IMR-90 (cell line): ENCODE results near the gene CDKN2B-AS1. TPM values are rescaled to one million over a fixed set of nuclear protein-coding genes. Genes with fewer than 3 reads are reported as not detected.
A peak's percentile ranks its signal among the peaks of the same experiment; 100 is the strongest.

Source experiments
- ATAC-seq: fragments of 200-7000 bp; cut with Tn5 transposase; 2 replicates; pipeline ENCODE4 v1.9.1; 2020; ENCODE audit warnings: low read depth, mild to moderate bottlenecking, moderate library complexity
- BruUV-seq: library from RNA; stranded (reverse); fragments of 400-500 nt; replicated peaks from 2 replicates; lab custom pipeline; 2021; lab: Mats Ljungman, UMichigan
- CTCF ChIA-PET: fragments of 300-600 bp; formaldehyde crosslinking; extraction: SDS; loops from one replicate; lab custom pipeline; 2021; ENCODE audit warnings: antibody characterized with exemption; lab: Yijun Ruan, JAX
- POLR2A ChIA-PET: fragments of 300-600 bp; sonication (Branson Sonifier 250); formaldehyde crosslinking; loops from one replicate; lab custom pipeline; 2022; ENCODE audit warnings: antibody characterized with exemption; ENCODE audit not compliant: unreplicated experiment; lab: Charles Lee
- DNase-seq: peaks from one replicate; pipeline ENCODE4 v3.0.0; 2013
- H2AFZ ChIP-seq: replicated peaks from 2 replicates; pipeline ENCODE3; 2013; ENCODE audit warnings: low read length, mild to moderate bottlenecking; ENCODE audit not compliant: poor library complexity
- H2AK5ac ChIP-seq: 2 replicates; pipeline ENCODE4 v1.6.1; 2013; ENCODE audit warnings: low read depth, low read length, inconsistent platforms
- H2AK9ac ChIP-seq: replicated peaks from 2 replicates; pipeline ENCODE3; 2013; ENCODE audit warnings: mild to moderate bottlenecking, low read depth, low read length, moderate library complexity; ENCODE audit not compliant: poor library complexity
- H2BK120ac ChIP-seq: 2 replicates; pipeline ENCODE4 v1.6.1; 2013; ENCODE audit warnings: low read depth, low read length, inconsistent platforms
- H2BK15ac ChIP-seq: 3 replicates; pipeline ENCODE4 v1.6.1; 2013; ENCODE audit warnings: low read depth, low read length, inconsistent platforms
- H2BK20ac ChIP-seq: 2 replicates; pipeline ENCODE4 v1.6.1; 2013; ENCODE audit warnings: low read depth, mild to moderate bottlenecking, inconsistent platforms, low read length, moderate library complexity
- H2BK5ac ChIP-seq: 2 replicates; pipeline ENCODE4 v1.6.1; 2013; ENCODE audit warnings: mild to moderate bottlenecking, low read depth, low read length, inconsistent platforms; ENCODE audit not compliant: poor library complexity, severe bottlenecking
- H3K14ac ChIP-seq: replicated peaks from 2 replicates; pipeline ENCODE4 v1.6.1; 2013; ENCODE audit warnings: low read depth, low read length, inconsistent platforms
- H3K18ac ChIP-seq: 2 replicates; pipeline ENCODE4 v1.6.1; 2013; ENCODE audit warnings: low read depth, low read length, control low read depth
- H3K23ac ChIP-seq: 2 replicates; pipeline ENCODE4 v1.6.1; 2013; ENCODE audit warnings: low read depth, low read length, inconsistent platforms
- H3K27ac ChIP-seq: 2 replicates; pipeline ENCODE4 v1.5.1; 2013; ENCODE audit warnings: mild to moderate bottlenecking, control low read depth, low read length; ENCODE audit not compliant: insufficient read depth
- H3K27me3 ChIP-seq: 2 replicates; pipeline ENCODE4 v1.6.1; 2013; ENCODE audit warnings: low read length; ENCODE audit not compliant: control insufficient read depth, insufficient read depth
- H3K36me3 ChIP-seq: 2 replicates; pipeline ENCODE4 v1.6.1; 2013; ENCODE audit warnings: low read length, mixed read lengths; ENCODE audit not compliant: control insufficient read depth, insufficient read depth
- H3K4ac ChIP-seq: 2 replicates; pipeline ENCODE4 v1.6.1; 2013; ENCODE audit warnings: low read depth, low read length, inconsistent platforms
- H3K4me1 ChIP-seq: 2 replicates; pipeline ENCODE4 v1.6.1; 2013; ENCODE audit warnings: low read length, mixed read lengths; ENCODE audit not compliant: control insufficient read depth, insufficient read depth
- H3K4me2 ChIP-seq: 2 replicates; pipeline ENCODE4 v1.6.1; 2013; ENCODE audit warnings: low read depth, mild to moderate bottlenecking, control low read depth, low read length, moderate library complexity
- H3K4me3 ChIP-seq: 2 replicates; pipeline ENCODE4 v1.5.1; 2013; ENCODE audit warnings: low read depth, mild to moderate bottlenecking, control low read depth, low read length, moderate library complexity; ENCODE audit not compliant: insufficient read depth
- H3K56ac ChIP-seq: 2 replicates; pipeline ENCODE4 v1.6.1; 2013; ENCODE audit warnings: low read length, inconsistent platforms; ENCODE audit not compliant: insufficient read depth; ENCODE audit errors: extremely low read depth
- H3K79me1 ChIP-seq, 2 experiments: 2 replicates each; pipeline ENCODE4 v1.6.1; 2013; ENCODE audit warnings: low read length in 2 of 2, inconsistent platforms in 1 of 2, low read depth in 1 of 2
- H3K9ac ChIP-seq: 2 replicates; pipeline ENCODE4 v1.6.1; 2013; ENCODE audit warnings: low read depth, low read length, control low read depth
- H3K9me1 ChIP-seq: 2 replicates; pipeline ENCODE4 v1.6.1; 2013; ENCODE audit warnings: low read length, inconsistent platforms; ENCODE audit not compliant: insufficient read depth
- H3K9me3 ChIP-seq: 2 replicates; pipeline ENCODE4 v1.6.1; 2013; ENCODE audit warnings: low read length; ENCODE audit not compliant: control insufficient read depth, insufficient read depth
- H4K20me1 ChIP-seq: 2 replicates; pipeline ENCODE4 v1.6.1; 2013; ENCODE audit warnings: low read length, inconsistent platforms; ENCODE audit not compliant: insufficient read depth
- H4K5ac ChIP-seq: 2 replicates; pipeline ENCODE4 v1.6.1; 2013; ENCODE audit warnings: mild to moderate bottlenecking, low read depth, low read length, control low read depth
- H4K8ac ChIP-seq, 2 experiments: 2 replicates each; pipeline ENCODE4 v1.6.1; 2013; ENCODE audit warnings: low read depth in 2 of 2, low read length in 2 of 2, control low read depth in 1 of 2, inconsistent platforms in 1 of 2
- H4K91ac ChIP-seq: 2 replicates; pipeline ENCODE4 v1.6.1; 2013; ENCODE audit warnings: low read depth, low read length, inconsistent platforms; ENCODE audit not compliant: insufficient read depth
- BHLHE40 ChIP-seq: fragments of 150-350 bp; IDR thresholded peaks from 2 replicates; pipeline ENCODE4 v1.6.1; 2016; ENCODE audit warnings: mild to moderate bottlenecking, low read depth, low read length
- CEBPB ChIP-seq: IDR thresholded peaks from 2 replicates; pipeline ENCODE4 v1.6.1; 2012; ENCODE audit warnings: low read depth, low read length, improper control_type of control experiment
- CTCF ChIP-seq: conservative IDR thresholded peaks from 2 replicates; pipeline ENCODE4 v1.5.1; 2012; ENCODE audit warnings: mild to moderate bottlenecking, low read depth, low read length, improper control_type of control experiment
- RCOR1 ChIP-seq: IDR thresholded peaks from 2 replicates; pipeline ENCODE4 v1.6.1; 2012; ENCODE audit warnings: mild to moderate bottlenecking, low read length, improper control_type of control experiment; ENCODE audit not compliant: insufficient replicate concordance
- dilution Hi-C: fragments of 300-500 bp; cut with HindIII; formaldehyde crosslinking; loops from one replicate; pipeline ENCODE4 v1.14.3; 2018; ENCODE audit warnings: low sequenced_read_pairs; ENCODE audit not compliant: unreplicated experiment
- in situ Hi-C: fragments of 300-500 bp; cut with MboI; formaldehyde crosslinking; loops from 3 replicates; pipeline ENCODE4 v1.14.3; 2019; ENCODE audit warnings: low sequenced_read_pairs, inconsistent platforms, mixed read lengths
- intact Hi-C: fragments of 100-400 bp; cut with micrococcal nuclease; formaldehyde crosslinking; loops from 2 replicates; pipeline ENCODE4 v1.10.0; 2022
- polyA plus RNA-seq, 3 experiments: library from polyadenylated mRNA; depleted of rRNA; stranded (reverse); fragments of >200 nt; gene quantifications; 2 replicates each; pipeline ENCODE4 v1.2.3, GENCODE V29; 2012; ENCODE audit warnings: low replicate concordance in 1 of 3
- total RNA-seq: library from RNA; depleted of rRNA; stranded (reverse); fragments of >200 nt; gene quantifications from 2 replicates; pipeline ENCODE4 v1.2.3, GENCODE V29; 2012

CDKN2B-AS1 gene
- total and polyA plus RNA-seq, 2 of the 4 experiments (the other 2 are of a cell fraction): 1.0 to 1.1 TPM

GRCh38 chr9:22116758-22117157, 122.2 kb downstream of the CDKN2B-AS1 start:
- Histone ChIP-seq H3K79me1 (no peaks in the 10 kb centered on the region), H3K18ac (peak overlapping the region; percentile 27; the same call in 1 of the 2 replicates), H3K23ac (peak overlapping the region; percentile 58; the same call in 1 of the 2 replicates), H3K14ac (peak overlapping the region; percentile 67), H3K56ac (no peak overlapping the region), H2AK5ac (peak overlapping the region; percentile 86; the same call in 1 of the 2 replicates), H3K9me1 (peaks cover 4% of the 10 kb centered on the region; the same call in 1 of the 2 replicates), H2AK9ac (no peak overlapping the region), H3K4me1 (peaks cover 21% of the 10 kb centered on the region), H4K91ac (peak overlapping the region; percentile 79), H2BK5ac (peak overlapping the region; percentile 63), H3K9ac (no peak overlapping the region), H3K9me3 (no peaks in the 10 kb centered on the region), H3K36me3 (no peaks in the 10 kb centered on the region), H4K5ac (peak overlapping the region; percentile 57; the same call in 1 of the 2 replicates), H3K27ac (peak overlapping the region; percentile 12; the same call in 1 of the 2 replicates), H4K20me1 (no peaks in the 10 kb centered on the region), H2BK120ac (peak overlapping the region; percentile 73), H3K4me2 (no peak overlapping the region), H3K4me3 (no peak overlapping the region), H3K27me3 (no peaks in the 10 kb centered on the region), H3K4ac (peak overlapping the region; percentile 63), H2AFZ (no peak overlapping the region), H2BK15ac (peak overlapping the region; percentile 88; the same call in 1 of the 3 replicates), H2BK20ac (peak overlapping the region; percentile 88), H4K8ac (peak overlapping the region; percentile 13 to 16; a peak in 2 of 4 replicates)
- ChIA-PET POLR2A (interaction anchor here (1.1 kb wide), 1 partner anchor 13 kb away, joined by 3 read pairs; no protein-coding TSS in a partner anchor), CTCF (interaction anchor here (0.5 to 5.6 kb wide), 4 partner anchors 63 to 184 kb away, joined by 3 to 39 read pairs (median 4); partner anchors contain the start of gene CDKN2B)
- dilution Hi-C loops: no loop called here
- no peak for ATAC-seq
- BruUV-seq: no TSS peak
- DNase-seq: no peak
- in situ Hi-C loops: loop anchor here (25.0 kb wide), 1 partner anchor 304 kb away; the partner anchor contains the start of gene MTAP
- intact Hi-C loops: loop anchor here (5.0 kb wide), 2 partner anchors 121 to 259 kb away; no protein-coding TSS in a partner anchor
- no peak for TF ChIP-seq CTCF
- no peak for TF ChIP-seq CEBPB
- TF ChIP-seq BHLHE40: no peak
- no peak for TF ChIP-seq RCOR1
